Measurements from ENCODE around the gene CRYZL1. TPM values are rescaled to one million over a fixed set of nuclear protein-coding genes. Genes with fewer than 3 reads are reported as not detected.

Gene CRYZL1
- total and polyA plus RNA-seq, 12 donors: 14.0 to 69.5 (median 33.4) TPM

GRCh38 chr21:33544451-33545195, 96.9 kb downstream of the CRYZL1 start:
- H3K27me3 ChIP-seq: no peaks in the 10 kb centered on the region
- intact Hi-C loops (cut with DNase I): no loop called here
- TF ChIP-seq CTCF (IDR thresholded peaks at IDR 0.05) (no peak), POLR2A (IDR thresholded peaks at IDR 0.05) (no peak)

GRCh38 chr21:33543505-33544129, 97.9 kb downstream of the CRYZL1 start:
- Histone ChIP-seq H3K27me3 (no peaks in the 10 kb centered on the region), H3K36me3 (replicated peaks in 1 of 2) (peaks cover 0 to 24% of the 10 kb centered on the region in 2 donors), H3K4me1 (replicated peaks in 1 of 2) (peaks cover 35 to 47% of the 10 kb centered on the region in 2 donors), H3K27ac (peak overlapping the region; percentile 97 to 100 (median 99)), H3K4me3 (peak overlapping the region; percentile 19 to 87 (median 62)), H3K9me3 (replicated peaks in 1 of 3) (no peaks in the 10 kb centered on the region)
- WGBS, 4 donors: 0% methylated on average over 21 to 26 of the region's 26 CpGs
- TF ChIP-seq CTCF (IDR thresholded peaks at IDR 0.05) (no peak), POLR2A (IDR thresholded peaks at IDR 0.05) (no peak)
- intact Hi-C loops (cut with DNase I): no loop called here
- peak; percentile 64 to 80 (median 75) for DNase-seq

More at GRCh38 chr21:33544451-33545195, 96.9 kb downstream of the CRYZL1 start:
- no peaks in the 10 kb centered on the region for H3K9me3 ChIP-seq (replicated peaks in 1 of 3)
- peak overlapping the region in 1 of 5 donors; percentile 15 for H3K27ac ChIP-seq
- peaks cover 35 to 47% of the 10 kb centered on the region in 2 donors for H3K4me1 ChIP-seq (replicated peaks in 1 of 2)
- H3K4me3 ChIP-seq: peak overlapping the region in 3 of 4 donors; percentile 56 to 87 (median 69)
- 6 to 8% (median 8%) methylated on average over 8 of the region's 8 CpGs for WGBS, 4 donors
- DNase-seq: no peak
- H3K36me3 ChIP-seq (replicated peaks in 1 of 2): peaks cover 0 to 33% of the 10 kb centered on the region in 2 donors

- WGBS, 4 donors: 0% methylated on average over 37 to 56 of the region's 57 CpGs
- Histone ChIP-seq H3K9me3 (replicated peaks in 1 of 3) (no peaks in the 10 kb centered on the region), H3K4me3 (peak within 1 kb of the TSS; percentile 19 to 87 (median 62)), H3K27ac (peak within 1 kb of the TSS; percentile 97 to 100 (median 99)), H3K36me3 (replicated peaks in 1 of 2) (peaks cover 0 to 21% of the 10 kb centered on the region in 2 donors), H3K27me3 (no peaks in the 10 kb centered on the region), H3K4me1 (replicated peaks in 1 of 2) (peaks cover 31 to 40% of the 10 kb centered on the region in 2 donors)
- TF ChIP-seq POLR2A (IDR thresholded peaks at IDR 0.05) (peak; percentile 94 to 97), CTCF (IDR thresholded peaks at IDR 0.05) (no peak)
- intact Hi-C loops (cut with DNase I): no loop called here
- peak; percentile 98 to 100 (median 99) for DNase-seq
Measured at GRCh38 chr21:33542640-33543504, 98.7 kb downstream of the CRYZL1 start, which contains the start of gene SON. SON (plus strand) TSS chr21:33543038; CDS start chr21:33543093, 55 bp downstream.
